K562 (cell line): ENCODE data around the gene ST6GALNAC3.

Source experiments
- CTCF ChIP-seq, 3 experiments: IDR thresholded peaks in 2 of 3; conservative IDR thresholded peaks in 1 of 3; 2 replicates each; pipeline ENCODE4 v1.5.1; 2011 to 2012; ENCODE audit warnings: low read length in 3 of 3, mild to moderate bottlenecking in 3 of 3, control low read depth in 2 of 3, improper control_type of control experiment in 1 of 3, inconsistent platforms in 1 of 3, low read depth in 1 of 3, mixed read lengths in 1 of 3, moderate library complexity in 1 of 3; ENCODE audit not compliant: insufficient read depth in 2 of 3
- EP300 ChIP-seq: IDR thresholded peaks from 2 replicates; pipeline ENCODE4 v1.6.1; 2012; ENCODE audit warnings: low read length, improper control_type of control experiment
- HINFP ChIP-seq: fragments of 450-650 bp; conservative IDR thresholded peaks from 2 replicates; pipeline ENCODE4 v1.6.1; 2016; ENCODE audit warnings: missing genetic modification characterization, low read depth, mild to moderate bottlenecking, control low read depth, missing compliant biosample characterization
- KLF13 ChIP-seq: fragments of 450-650 bp; IDR thresholded peaks from 2 replicates; pipeline ENCODE4 v1.6.1; 2016; ENCODE audit warnings: missing genetic modification characterization, low read depth, mild to moderate bottlenecking, missing compliant biosample characterization, moderate library complexity, borderline replicate concordance
- POLR2A ChIP-seq: fragments of 450-650 bp; conservative IDR thresholded peaks from 2 replicates; pipeline ENCODE4 v1.6.1; 2016
- RCOR1 ChIP-seq, 2 experiments: IDR thresholded peaks; 2 replicates each; pipeline ENCODE4 v1.6.1; 2012; ENCODE audit warnings: low read depth in 2 of 2, low read length in 2 of 2, borderline replicate concordance in 1 of 2, improper control_type of control experiment in 1 of 2
- THRB ChIP-seq: fragments of 450-650 bp; formaldehyde crosslinking; conservative IDR thresholded peaks from 2 replicates; pipeline ENCODE4 v1.4.0; 2022; ENCODE audit warnings: mild to moderate bottlenecking, missing genetic modification characterization
- ZNF830 ChIP-seq: fragments of 250-450 bp; sonication (Bioruptor Pico); IDR thresholded peaks from 2 replicates; pipeline ENCODE4 v1.5.0; 2021; ENCODE audit warnings: mild to moderate bottlenecking

GRCh38 chr1:76668046-76668445 lies 593.5 kb downstream of the ST6GALNAC3 start:
- TF ChIP-seq KLF13 = no peak
- no peak for TF ChIP-seq CTCF (IDR thresholded peaks at IDR 0.05 in 2 of 3, conservative IDR thresholded peaks at IDR 0.05 in 1 of 3; ENCODE audit: insufficient read depth in 2 of 3, low read depth in 1 of 3, low read length in 3 of 3)
- TF ChIP-seq EP300 = no peak
- no peak for TF ChIP-seq POLR2A
- no peak for TF ChIP-seq HINFP (tag)
- no peak for TF ChIP-seq RCOR1 (IDR thresholded peaks at IDR 0.05; ENCODE audit: borderline replicate concordance in 1 of 2, low read depth in 2 of 2, low read length in 2 of 2)
- TF ChIP-seq THRB (CRISPR knock-in tag) = no peak
- TF ChIP-seq ZNF830 (CRISPR knock-in tag) = no peak
